Gastroesophageal sphincter (tissue), 3 donors: Measurements from ENCODE around the gene KCTD2.

ENCODE experiments used
- EP300 ChIP-seq: sonication (generic); formaldehyde crosslinking; IDR thresholded peaks from one replicate; pipeline ENCODE4 v1.6.1; 2017; ENCODE audit warnings: antibody characterized with exemption, mild to moderate bottlenecking
- POLR2A ChIP-seq, 2 donors: fragments of 450-650 bp; IDR thresholded peaks; one replicate each; pipeline ENCODE4 v1.6.1; 2017; ENCODE audit warnings: antibody characterized with exemption in 2 of 2, mild to moderate bottlenecking in 2 of 2, moderate library complexity in 1 of 2
- POLR2AphosphoS5 ChIP-seq: sonication (generic); formaldehyde crosslinking; IDR thresholded peaks from one replicate; pipeline ENCODE4 v1.6.1; 2017; ENCODE audit warnings: antibody characterized with exemption
- TF ChIP-seq, protein P1 (sequence below), 4 experiments: fragments of 200-600 bp in 2 of 4; fragments of 450-650 bp in 2 of 4; sonication (generic) in 1 of 4; IDR thresholded peaks; one replicate each; pipeline ENCODE4 v1.5.1; 2017 to 2019; ENCODE audit warnings: antibody characterized with exemption in 4 of 4, mild to moderate bottlenecking in 2 of 4, moderate library complexity in 2 of 4

- TF ChIP-seq, protein P1, sequence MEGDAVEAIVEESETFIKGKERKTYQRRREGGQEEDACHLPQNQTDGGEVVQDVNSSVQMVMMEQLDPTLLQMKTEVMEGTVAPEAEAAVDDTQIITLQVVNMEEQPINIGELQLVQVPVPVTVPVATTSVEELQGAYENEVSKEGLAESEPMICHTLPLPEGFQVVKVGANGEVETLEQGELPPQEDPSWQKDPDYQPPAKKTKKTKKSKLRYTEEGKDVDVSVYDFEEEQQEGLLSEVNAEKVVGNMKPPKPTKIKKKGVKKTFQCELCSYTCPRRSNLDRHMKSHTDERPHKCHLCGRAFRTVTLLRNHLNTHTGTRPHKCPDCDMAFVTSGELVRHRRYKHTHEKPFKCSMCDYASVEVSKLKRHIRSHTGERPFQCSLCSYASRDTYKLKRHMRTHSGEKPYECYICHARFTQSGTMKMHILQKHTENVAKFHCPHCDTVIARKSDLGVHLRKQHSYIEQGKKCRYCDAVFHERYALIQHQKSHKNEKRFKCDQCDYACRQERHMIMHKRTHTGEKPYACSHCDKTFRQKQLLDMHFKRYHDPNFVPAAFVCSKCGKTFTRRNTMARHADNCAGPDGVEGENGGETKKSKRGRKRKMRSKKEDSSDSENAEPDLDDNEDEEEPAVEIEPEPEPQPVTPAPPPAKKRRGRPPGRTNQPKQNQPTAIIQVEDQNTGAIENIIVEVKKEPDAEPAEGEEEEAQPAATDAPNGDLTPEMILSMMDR (IDR thresholded peaks at IDR 0.05) = no peak
- TF ChIP-seq EP300 = no peak
- no peak for TF ChIP-seq POLR2A (IDR thresholded peaks at IDR 0.05)
- no peak for TF ChIP-seq POLR2AphosphoS5
These were observed 50.8 kb downstream of the KCTD2 start for GRCh38 chr17:75097865-75098264.
